NCI-H2081 (cell line): ENCODE results near the gene TRAF2.
"Not testable (repeated sequence)": the region's sequence is repeated elsewhere in the genome, so short reads cannot be mapped to it uniquely, and the experiment has no call there.

ENCODE experiments used
- DNase-seq, 2 experiments: peaks; one replicate each; lab custom pipeline; 2025; lab: John Stamatoyannopoulos, UW

The TRAF2 gene

DNA sequence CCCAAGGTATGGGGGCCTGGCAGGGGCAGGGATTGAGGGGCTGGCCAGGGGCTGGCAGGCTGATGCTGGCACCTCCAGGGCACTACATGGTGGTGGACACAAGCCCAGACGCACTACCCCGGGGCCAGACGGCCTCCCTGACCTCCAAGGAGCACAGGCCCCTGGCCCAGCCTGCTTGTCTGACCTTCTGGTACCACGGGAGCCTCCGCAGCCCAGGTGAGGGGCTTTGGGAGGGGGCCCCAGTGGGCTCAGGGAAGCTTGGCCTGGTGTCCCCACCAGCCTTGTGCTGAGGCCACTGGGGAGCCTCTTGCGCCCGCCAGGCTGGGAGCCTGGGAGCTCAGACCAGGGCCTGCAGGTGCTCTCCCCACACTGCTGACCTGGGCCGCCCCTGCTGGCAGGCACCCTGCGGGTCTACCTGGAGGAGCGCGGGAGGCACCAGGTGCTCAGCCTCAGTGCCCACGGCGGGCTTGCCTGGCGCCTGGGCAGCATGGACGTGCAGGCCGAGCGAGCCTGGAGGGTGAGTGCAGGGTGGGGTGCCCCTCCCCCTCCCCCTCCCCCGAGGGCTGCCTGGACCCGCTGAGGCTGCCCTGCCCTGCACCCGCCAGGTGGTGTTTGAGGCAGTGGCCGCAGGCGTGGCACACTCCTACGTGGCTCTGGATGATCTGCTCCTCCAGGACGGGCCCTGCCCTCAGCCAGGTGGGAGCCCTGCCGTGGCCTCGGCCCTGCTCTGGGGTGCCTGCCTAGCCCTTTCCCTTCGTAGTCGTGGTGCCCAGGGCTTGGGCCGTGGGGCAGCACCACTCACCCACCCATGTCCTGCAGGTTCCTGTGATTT, 28.5 kb upstream of the TRAF2 start:
- DNase-seq: peak in 1 of 2 experiments; percentile 9

DNA sequence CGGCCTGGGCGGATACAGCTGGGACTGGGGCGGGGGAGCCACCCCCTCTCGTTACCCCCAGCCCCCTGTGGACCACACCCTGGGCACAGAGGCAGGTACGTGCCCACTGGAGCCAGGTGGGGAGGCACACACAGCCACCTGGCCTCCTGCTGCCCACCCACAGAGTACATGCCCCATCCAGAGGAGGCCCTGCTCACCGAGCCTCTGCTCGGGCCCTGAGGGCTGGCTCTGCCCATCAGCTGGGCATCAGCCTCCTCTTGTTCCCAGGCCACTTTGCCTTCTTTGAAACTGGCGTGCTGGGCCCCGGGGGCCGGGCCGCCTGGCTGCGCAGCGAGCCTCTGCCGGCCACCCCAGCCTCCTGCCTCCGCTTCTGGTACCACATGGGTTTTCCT, 27.9 kb upstream of the TRAF2 start:
- no peak for DNase-seq

DNA sequence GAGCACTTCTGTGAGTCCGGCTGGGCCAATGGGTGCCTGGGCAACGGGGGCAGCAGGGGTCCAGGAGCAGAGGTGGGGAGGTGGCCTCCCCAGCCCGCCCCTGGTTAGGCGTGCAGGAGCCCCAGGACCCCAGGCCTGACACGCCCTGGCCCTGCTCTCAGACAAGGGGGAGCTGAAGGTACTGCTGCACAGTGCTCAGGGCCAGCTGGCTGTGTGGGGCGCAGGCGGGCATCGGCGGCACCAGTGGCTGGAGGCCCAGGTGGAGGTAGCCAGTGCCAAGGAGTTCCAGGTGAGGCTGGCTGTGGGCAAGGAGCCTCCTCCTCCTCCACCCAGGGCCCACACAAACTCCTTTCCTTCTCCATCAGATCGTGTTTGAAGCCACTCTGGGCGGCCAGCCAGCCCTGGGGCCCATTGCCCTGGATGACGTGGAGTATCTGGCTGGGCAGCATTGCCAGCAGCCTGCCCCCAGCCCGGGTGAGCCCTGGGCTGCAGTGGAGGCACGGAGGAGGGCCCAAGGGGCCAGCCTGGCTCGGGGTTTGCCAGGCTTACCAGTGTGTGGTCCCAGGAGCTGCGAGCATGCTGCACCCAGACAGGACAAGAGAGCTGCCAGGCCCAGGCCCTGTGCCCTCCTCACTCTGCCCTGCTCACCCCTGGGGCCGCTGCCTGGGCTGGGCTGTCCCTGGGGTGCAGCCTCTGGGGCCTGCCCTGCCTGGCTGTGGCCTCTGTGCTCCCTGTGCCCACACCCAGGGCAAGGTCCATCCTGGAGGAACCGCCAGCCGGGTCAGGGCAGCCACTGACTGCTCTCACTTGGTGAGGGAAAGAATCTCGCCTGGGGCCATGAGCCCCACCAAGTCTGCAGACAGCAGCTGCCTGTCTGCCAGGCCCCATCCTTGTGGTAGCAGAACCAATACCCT, 27.2 kb upstream of the TRAF2 start:
- peak in 1 of 2 experiments; percentile 3 for DNase-seq

DNA sequence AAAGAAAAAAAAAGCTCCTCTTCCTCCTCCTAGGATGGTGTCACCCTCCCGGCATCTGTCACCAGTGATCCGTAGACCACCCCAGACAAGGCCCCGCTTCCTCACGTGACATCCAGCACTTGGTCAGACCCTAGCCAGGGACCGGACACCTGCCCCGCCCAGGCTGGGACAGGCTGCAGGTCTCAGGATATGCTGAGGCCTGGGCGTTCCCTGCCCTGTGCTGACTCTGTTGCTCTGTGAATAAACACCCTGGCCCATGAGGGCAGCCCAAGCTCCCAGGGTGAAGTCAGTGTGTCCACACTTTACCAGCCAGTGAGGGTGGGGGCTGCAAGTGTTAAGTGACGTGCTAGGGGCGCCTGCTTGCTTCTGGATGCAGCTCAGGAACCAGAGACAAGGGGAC, 25.8 kb upstream of the TRAF2 start:
- DNase-seq: no peak

DNA sequence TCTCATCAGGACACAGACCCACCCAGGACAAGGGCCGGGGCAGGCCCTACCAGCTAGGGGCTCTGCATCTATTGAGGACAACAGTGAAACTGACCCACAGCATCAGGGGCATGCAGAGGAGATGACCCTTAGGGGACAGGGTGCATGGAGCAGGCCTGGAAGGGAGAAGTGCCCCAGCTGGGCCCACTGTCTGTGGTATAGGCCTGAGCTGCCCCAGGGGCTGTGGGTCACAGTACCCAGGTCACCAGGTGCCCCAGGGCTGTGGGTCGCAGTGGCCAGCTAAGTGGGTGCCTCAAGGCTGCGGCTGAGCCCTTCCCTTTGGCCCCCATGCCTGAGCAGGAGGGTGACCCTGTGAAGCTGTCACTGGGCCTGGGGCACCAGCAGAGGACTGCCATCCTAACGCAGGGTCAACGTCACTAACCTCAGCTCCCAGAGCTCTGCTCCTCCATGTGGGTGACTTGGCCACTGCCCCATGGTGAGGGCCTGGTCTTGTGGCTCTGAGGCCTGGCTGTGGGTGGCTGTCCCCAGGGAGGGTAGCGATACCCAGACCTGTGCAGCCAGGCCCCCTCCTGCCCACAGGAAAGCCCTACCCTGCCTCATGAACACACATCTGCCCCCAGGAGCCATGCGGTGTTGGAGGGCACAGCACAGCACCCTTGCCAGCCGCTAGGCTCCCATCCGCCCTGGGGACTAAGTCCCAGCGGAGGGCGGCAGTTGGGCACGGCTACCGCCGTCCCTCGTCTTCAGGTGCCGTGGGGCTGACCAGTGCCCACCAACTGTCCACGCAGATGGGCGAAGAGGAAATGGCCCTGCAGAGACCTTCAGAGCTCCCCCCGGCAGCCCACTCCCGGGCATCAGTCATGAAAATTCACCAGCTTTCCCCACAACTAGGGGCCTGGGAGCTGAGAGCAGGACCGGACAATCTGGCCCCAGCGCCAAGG, 25.1 kb upstream of the TRAF2 start:
- no peak for DNase-seq

DNA sequence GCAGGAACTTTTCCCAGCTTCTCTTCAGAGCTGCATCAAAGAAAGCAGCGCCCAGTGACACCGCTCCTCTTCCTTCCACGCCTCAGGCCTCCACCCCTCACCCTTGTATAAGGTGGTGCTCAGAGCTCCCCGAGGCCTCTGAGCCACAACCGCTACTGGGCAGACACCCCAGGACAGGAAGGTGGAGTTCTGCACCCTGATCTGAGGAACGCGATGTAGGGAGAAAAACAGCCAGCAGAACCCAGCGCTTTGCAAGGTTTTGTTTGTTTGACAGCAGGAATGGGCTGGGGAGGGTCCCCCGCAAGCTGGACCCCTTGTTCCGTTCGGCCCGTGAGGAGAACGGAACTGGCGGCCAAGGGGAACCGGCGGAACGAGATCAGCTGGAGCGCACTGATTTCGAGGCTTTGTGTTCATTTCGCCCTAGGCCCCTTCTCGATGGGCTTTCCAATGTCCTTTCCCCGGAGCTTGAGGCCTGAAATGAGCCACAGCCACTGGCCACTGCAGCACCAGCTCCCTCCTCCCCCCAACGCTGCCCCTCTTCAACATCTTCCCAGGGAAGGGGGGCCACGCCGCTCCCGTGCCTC, 24.4 kb upstream of the TRAF2 start:
- no peak for DNase-seq

DNA sequence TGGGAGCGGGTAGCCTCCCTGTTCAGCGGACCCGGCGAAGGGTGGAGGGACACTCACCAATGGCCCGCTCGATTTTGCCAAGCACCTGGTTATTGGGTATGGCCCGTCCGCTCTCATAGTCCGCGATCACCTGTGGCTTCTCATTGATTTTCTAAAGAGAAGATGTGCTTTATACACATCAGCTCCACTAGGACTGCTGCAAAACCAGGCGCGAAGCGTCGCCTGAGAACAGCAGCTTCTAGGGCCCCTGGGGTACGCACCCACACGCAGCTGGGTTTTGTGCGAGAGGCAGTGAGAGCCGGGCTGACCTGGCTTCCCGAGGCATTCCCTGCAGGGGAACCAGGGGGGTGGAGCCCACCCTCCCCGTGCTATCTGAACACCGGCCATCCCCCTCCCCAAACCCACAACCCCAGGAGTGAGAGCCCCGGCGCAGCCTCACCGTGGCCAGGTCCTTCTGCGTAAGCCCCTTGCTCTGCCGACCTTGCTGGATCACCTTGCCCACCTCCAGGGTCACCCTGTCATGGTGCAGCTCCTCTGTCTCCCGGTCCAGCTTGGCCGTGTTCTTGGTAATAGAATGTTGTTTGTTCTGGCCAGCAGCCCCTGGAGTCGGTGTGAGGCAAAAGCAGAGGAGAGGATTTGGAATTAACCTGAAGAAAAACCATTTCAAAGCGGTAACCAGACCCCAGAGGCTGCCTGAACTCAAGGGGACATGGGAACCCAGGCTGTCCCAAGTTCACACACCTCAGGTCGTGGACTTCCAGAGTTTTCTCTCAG, 23.3 kb upstream of the TRAF2 start:
- DNase-seq: no peak

DNA sequence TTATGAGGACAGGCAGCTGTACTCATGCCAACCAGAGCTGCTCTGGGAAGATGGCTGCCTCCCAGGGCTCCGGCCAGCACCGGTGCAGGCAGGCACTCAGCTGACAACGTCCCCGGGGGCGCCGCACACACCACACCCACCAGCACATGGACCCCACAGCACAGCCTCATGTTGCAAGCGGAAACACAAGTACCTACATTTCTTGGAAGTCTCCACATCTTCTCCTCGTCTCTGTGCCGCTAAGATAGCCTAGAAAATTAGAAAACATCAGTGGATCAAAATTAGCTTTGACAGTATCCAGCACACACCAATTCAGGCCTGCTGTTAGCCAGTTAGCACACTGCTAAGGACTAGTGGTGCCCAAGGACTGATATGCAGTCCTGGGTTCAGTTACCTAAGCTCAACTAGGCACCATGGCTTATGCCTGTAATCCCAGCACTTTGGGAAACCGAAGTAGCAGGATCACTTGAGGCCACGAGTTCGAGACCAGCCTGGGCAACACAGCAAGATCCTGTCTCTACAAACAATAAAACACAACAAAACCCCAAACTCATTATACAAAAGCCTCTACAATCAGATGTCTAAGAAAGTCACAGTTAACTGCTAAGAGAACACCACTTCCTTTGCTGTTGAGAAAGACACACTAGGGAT, 22.6 kb upstream of the TRAF2 start:
- no peak for DNase-seq

DNA sequence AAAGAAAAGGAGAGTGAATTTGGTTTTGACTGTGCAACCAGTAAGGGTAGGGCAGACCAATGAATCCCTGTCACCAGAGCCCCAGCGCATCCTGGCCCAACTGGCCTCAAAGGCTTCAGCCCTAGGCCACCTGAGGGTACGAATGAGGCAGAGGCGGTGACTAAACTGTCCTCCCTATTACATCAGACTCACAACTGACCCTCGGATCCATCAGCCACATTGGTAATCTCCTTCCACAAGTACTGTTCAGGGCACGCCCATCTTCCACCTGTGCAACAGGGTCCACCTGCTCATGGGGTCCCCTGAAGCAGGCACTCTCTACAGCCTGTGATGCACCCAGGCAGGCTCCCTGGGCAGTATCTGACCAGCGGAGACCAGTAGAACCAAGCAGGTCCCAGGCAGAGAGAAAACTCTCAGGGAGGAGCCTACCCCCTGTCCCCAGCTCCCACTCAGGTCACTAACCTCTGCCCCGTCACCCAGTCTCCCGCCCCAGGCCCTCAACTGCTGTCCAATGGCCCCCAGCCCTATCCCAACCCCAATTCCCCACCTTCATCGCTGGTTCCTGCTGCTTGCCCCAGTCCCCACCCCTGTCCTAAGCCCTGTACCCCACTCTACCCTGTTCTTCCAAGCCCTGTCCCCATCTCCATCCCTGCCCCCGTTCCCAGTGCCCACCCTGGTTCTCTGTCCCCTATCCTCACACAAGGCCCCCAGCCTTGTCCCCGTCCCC, 21.1 kb upstream of the TRAF2 start:
- DNase-seq: no peak

DNA sequence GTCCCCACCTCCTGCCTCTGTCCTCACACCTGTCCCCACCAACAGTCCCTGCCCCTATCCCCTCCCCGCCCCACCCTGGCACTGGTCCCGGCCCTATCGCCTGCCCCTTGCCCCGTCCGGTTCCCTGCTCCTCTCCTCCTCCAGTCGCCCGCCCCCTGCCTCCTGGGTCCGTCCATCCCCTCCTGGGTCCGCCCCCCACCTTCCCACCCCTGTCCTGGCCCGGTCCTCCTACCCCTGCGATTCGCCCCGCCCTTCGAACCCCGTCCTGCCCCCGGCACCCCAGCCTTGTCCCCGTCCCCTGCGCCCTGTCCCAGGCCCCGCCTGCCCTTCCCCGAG, 20.6 kb upstream of the TRAF2 start:
- DNase-seq: no peak

DNA sequence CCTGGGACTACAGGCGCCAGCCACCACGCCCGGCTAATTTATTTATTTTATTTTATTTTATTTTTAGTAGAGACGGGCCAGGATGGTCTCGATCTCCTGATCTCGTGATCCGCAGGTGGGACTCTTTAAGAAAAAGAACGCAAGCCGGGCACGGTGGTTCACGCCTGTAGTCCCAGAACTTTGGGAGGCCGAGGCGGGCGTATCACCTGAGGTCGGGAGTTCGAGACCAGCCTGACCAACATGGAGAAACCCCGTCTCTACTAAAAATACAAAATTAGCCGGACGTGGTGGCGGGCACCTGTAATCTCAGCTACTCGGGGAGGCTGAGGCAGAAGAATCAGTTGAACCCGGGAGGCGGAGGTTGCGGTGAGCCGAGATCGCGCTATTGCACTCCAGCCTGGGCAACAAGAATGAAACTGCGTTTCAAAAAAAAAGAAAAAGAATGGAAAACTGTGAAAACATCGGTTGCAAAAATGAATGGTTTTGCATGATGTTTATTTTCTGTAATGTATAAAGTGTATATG, 19.4 kb upstream of the TRAF2 start:
- not testable (repeated sequence) for DNase-seq

DNA sequence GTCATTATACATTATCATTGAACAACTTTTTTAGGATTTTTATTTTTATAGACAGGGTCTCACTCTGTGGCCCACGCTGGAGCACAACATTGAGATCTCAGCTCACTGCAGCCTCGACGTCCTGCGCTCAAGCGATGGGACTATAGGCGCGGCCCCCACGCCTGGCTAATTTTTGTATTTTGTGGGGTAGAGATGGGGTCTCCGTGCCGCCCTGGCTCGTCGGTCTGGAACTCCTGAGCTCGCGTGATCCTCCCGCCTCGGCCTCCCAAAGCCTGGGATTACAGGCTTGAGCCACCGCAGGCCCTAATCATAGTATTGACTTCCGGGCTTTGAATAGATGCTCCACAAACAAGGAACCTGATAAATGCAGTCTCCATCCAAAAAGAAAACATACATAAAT, 18.8 kb upstream of the TRAF2 start:
- DNase-seq: no peak

DNA sequence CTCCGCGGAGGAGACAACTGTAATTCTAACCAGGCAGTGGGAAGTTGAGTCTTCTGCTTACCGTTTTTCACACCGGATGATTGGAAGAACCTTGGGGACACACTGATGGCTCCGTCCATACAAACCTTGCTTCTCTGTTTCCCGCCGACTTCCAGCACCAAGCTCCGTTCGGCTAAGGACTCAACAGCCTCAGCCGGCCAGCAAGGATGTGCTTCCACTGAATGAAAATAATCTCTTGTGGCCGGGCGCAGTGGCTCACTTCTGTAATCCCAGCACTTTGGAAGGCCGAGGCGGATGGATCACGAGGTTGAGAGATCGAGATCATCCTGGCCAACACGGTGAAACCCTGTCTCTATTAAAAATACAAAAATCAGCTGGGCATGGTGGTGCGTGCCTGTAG, 18.4 kb upstream of the TRAF2 start:
- DNase-seq: no peak

DNA sequence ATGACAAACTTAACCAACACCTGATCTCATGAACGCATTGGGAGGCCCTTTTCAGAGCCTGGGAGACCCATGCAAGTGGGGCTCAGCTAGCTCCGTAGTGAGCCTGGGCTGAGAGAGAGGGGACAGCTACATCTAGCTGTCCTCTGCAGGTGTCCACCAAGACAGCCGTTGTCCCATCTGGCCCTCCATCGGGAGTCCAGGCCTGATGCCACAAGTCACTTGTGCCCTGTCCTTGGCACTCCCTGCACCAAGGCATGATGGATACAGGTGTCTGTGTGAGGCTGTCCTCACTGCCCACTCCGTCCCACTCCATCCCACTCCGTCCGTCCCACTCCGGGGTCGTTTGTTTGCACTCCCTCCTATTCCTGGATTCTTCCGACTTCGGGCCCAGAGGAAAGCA, 17.7 kb upstream of the TRAF2 start:
- DNase-seq: no peak

DNA sequence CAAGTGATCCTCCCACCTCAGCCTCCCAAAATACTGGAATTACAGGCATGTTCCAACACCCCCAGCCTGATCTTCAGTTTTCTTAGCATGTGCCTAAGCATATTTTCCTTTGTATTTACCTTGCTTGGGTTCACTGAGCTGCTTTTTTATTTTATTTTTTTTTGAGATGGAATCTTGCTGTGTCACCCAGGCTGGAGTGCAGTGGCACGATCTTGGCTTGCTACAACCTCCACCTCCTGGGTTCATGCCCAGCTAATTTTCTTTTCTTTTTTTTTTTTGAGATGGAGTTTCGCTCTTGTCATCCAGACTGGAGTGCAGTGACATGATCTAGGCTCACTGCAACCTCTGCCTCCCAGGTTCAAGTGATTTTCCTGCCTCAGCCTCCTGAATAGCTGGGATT, 16.7 kb upstream of the TRAF2 start:
- not testable (repeated sequence) for DNase-seq

DNA sequence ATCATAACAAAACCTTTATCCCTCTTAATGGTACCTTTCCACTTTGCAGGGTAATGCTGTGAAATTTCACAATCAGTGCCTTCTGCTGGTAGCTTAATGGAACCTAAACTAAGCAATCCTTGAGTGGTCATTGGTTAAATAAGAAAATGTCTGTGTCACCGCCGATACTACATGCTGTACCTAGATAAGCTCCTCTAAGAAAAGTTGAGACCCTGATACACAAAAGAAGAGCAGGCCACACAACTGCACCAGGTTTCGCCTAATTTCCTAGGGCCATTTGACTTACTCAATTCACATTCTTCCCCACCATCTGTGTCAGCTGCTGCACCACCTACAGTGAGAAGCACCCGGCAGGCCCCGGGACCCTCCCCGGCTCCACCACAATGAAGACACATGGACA, 11.2 kb upstream of the TRAF2 start:
- DNase-seq: no peak

DNA sequence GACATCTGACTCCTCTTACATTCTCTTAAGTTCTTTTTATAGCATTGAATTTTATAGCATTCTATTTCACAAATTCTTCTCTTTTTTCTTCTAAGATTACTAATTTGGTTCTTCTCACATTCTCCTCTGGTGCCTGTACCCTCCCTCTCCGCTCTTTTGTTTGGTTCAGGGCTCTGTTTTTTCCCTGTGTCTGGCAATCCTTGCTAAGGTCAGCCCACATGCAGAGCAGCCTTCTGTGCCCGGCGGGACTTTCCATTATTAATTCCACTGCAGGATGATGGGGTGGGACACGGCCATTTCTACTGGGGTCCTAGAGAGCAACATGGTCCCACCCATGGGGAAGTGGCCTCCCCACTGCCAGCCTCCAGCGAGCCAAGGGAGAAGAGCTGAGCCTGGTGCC, 9.8 kb upstream of the TRAF2 start:
- no peak for DNase-seq

DNA sequence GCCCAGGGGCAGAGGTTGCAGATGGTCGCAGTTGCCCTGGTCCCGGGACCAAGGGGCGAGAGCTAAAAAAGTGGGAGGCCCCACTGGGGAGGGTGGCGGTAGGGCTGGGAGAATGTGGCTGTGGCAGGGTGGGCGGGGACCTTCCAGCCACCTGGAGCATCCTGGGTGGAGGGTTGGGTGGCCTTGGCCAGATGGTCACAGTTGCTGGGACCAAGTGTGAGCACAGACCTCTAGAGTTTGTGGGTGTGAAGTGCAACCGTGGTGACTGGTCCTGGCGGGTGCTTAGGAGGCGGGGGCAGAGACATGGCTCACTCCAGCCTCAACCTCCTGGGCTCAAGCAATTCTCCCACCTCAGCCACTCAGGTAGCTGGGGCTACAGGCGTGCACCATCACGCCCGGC, 5.7 kb upstream of the TRAF2 start:
- no peak for DNase-seq

DNA sequence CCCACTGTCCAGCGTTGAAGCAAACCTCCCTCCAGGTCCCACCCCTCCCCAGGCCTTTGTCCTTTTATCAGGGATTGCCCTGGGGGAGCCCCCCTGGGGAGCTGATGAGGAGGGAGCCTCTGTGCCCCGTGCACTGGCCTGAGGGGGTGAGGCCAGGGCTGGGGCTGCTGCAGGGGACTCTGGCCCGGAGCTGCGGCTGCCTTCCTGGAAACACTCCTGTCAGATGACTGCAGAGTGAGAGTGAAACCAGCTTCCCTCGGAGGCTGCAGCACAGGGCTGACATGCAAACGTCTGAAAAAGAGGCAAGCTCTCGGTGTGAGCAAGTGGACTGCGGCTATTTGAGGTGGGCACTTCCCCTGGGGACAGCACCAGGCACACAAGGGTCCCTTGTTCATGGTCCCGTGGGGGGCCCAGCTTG, 4.6 kb upstream of the TRAF2 start:
- no peak for DNase-seq
